ENCODE data around the gene ABCG2.

DNA sequence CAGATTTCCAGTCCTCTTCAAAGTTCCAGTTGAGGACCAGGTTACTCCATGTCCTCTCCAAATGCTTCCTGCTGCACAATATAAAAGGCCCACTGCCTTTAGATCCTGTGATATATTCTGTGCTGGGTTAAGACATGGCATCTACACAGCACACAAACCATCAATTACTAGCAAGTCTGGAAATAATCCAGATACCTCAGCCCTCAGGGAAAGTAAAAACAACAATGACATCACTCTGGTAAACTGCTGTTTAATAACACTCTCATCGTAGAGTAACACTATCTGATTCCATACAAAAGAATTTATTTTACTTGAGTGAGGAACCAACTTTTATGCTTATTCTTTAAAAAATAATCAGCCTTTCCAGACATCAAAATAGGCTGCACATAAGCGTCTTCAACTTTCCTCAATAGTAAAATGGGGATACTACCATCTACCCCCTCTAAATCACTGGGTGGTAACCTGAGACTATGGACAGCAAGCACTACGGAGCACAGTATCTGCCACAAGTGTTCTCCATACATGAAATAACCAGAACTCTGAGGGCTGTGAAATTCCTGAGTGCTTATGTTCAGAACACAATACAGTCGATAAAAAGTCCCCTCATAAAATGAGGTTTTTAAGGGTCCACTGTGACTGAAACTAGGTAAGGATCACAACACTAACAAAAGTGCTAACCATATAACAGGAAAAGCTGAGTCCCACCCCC lies 53.4 kb downstream of the ABCG2 start:
- TF ChIP-seq, protein P1, sequence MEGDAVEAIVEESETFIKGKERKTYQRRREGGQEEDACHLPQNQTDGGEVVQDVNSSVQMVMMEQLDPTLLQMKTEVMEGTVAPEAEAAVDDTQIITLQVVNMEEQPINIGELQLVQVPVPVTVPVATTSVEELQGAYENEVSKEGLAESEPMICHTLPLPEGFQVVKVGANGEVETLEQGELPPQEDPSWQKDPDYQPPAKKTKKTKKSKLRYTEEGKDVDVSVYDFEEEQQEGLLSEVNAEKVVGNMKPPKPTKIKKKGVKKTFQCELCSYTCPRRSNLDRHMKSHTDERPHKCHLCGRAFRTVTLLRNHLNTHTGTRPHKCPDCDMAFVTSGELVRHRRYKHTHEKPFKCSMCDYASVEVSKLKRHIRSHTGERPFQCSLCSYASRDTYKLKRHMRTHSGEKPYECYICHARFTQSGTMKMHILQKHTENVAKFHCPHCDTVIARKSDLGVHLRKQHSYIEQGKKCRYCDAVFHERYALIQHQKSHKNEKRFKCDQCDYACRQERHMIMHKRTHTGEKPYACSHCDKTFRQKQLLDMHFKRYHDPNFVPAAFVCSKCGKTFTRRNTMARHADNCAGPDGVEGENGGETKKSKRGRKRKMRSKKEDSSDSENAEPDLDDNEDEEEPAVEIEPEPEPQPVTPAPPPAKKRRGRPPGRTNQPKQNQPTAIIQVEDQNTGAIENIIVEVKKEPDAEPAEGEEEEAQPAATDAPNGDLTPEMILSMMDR (optimal IDR thresholded peaks at IDR 0.05 in 1 of 3, IDR thresholded peaks at IDR 0.05 in 1 of 3, conservative IDR thresholded peaks at IDR 0.05 in 1 of 3; ENCODE audit: extremely low read depth in 1 of 3, insufficient read depth in 2 of 3, low read length in 3 of 3), result no peak
- TF ChIP-seq EZH2 (IDR thresholded peaks at IDR 0.05; ENCODE audit: low read length), result no peak

Data from keratinocyte (primary cell).